ENCODE results near the gene NFIB.

NFIB gene

GRCh38 chr9:14190240-14190639, 123.7 kb downstream of the NFIB start:
- Mint-ChIP-seq H3K27me3 (ENCODE audit: low read depth) (no peaks in the 10 kb centered on the region), H3K27ac (peak overlapping the region in 1 of 3 experiments; percentile 51), H3K36me3 (ENCODE audit: low read depth) (no peaks in the 10 kb centered on the region), H3K4me3 (no peak overlapping the region), H3K9me3 (no peaks in the 10 kb centered on the region), H3K4me1 (peaks cover 80% of the 10 kb centered on the region)
- TF ChIP-seq CTCF (IDR thresholded peaks at IDR 0.05; ENCODE audit: unreplicated experiment in 3 of 3) = no peak

- no peak overlapping the region for H3K4me3 Mint-ChIP-seq
- H3K36me3 Mint-ChIP-seq (ENCODE audit: low read depth) = no peaks in the 10 kb centered on the region
- peaks cover 80% of the 10 kb centered on the region for H3K4me1 Mint-ChIP-seq
- peak overlapping the region; percentile 25 to 76 (median 41) for H3K27ac Mint-ChIP-seq
- no peaks in the 10 kb centered on the region for H3K9me3 Mint-ChIP-seq
- no peaks in the 10 kb centered on the region for H3K27me3 Mint-ChIP-seq (ENCODE audit: low read depth)
- TF ChIP-seq CTCF (IDR thresholded peaks at IDR 0.05; ENCODE audit: unreplicated experiment in 3 of 3) = no peak
Observed at GRCh38 chr9:14189578-14189977, 124.4 kb downstream of the NFIB start.

- Mint-ChIP-seq H3K27me3 (ENCODE audit: low read depth) (no peaks in the 10 kb centered on the region), H3K4me3 (no peak overlapping the region), H3K36me3 (ENCODE audit: low read depth) (peaks cover 3% of the 10 kb centered on the region), H3K9me3 (no peaks in the 10 kb centered on the region), H3K4me1 (peaks cover 79% of the 10 kb centered on the region), H3K27ac (peak overlapping the region; percentile 41 to 76 (median 66))
- TF ChIP-seq CTCF (IDR thresholded peaks at IDR 0.05; ENCODE audit: unreplicated experiment in 3 of 3) = no peak
Observed at GRCh38 chr9:14189146-14189545, 124.8 kb downstream of the NFIB start.

- Mint-ChIP-seq H3K4me3 (no peak overlapping the region), H3K27me3 (ENCODE audit: low read depth) (no peaks in the 10 kb centered on the region), H3K4me1 (peaks cover 77% of the 10 kb centered on the region), H3K9me3 (no peaks in the 10 kb centered on the region), H3K27ac (peak overlapping the region; percentile 41 to 76 (median 66)), H3K36me3 (ENCODE audit: low read depth) (peaks cover 8% of the 10 kb centered on the region)
- no peak for TF ChIP-seq CTCF (IDR thresholded peaks at IDR 0.05; ENCODE audit: unreplicated experiment in 3 of 3)
Observed at GRCh38 chr9:14188538-14188937, 125.4 kb downstream of the NFIB start.

GRCh38 chr9:14188011-14188410, 125.9 kb downstream of the NFIB start:
- H3K36me3 Mint-ChIP-seq (ENCODE audit: low read depth) = peaks cover 8% of the 10 kb centered on the region
- no peaks in the 10 kb centered on the region for H3K9me3 Mint-ChIP-seq
- TF ChIP-seq CTCF (IDR thresholded peaks at IDR 0.05; ENCODE audit: unreplicated experiment in 3 of 3) = no peak
- H3K27ac Mint-ChIP-seq = peak overlapping the region in 1 of 3 experiments; percentile 76
- no peak overlapping the region for H3K4me3 Mint-ChIP-seq
- peaks cover 72% of the 10 kb centered on the region for H3K4me1 Mint-ChIP-seq
- H3K27me3 Mint-ChIP-seq (ENCODE audit: low read depth) = no peaks in the 10 kb centered on the region

- H3K9me3 Mint-ChIP-seq = no peaks in the 10 kb centered on the region
- TF ChIP-seq CTCF (IDR thresholded peaks at IDR 0.05; ENCODE audit: unreplicated experiment in 3 of 3) = no peak
- peaks cover 74% of the 10 kb centered on the region for H3K4me1 Mint-ChIP-seq
- H3K27ac Mint-ChIP-seq = peak overlapping the region in 2 of 3 experiments; percentile 16 to 51
- H3K36me3 Mint-ChIP-seq (ENCODE audit: low read depth) = peaks cover 8% of the 10 kb centered on the region
- H3K4me3 Mint-ChIP-seq = no peak overlapping the region
- no peaks in the 10 kb centered on the region for H3K27me3 Mint-ChIP-seq (ENCODE audit: low read depth)
Observed at GRCh38 chr9:14186096-14186495, 127.8 kb downstream of the NFIB start.
